Motor neuron (in vitro differentiated cells): ENCODE results near the gene ZNF564. TPM values are rescaled to one million over a fixed set of nuclear protein-coding genes. Genes with fewer than 3 reads are reported as not detected.

Experiments
- ATAC-seq, 8 experiments: fragments of 200-7000 bp; cut with Tn5 transposase; replicated peaks in 6 of 8; 2 replicates each; pipeline ENCODE4 v1.8.0; 2021; ENCODE audit warnings: mild to moderate bottlenecking in 8 of 8, moderate library complexity in 8 of 8
- H3K27ac ChIP-seq, 2 donors: fragments of 250-450 bp; sonication (Bioruptor Pico); 2 replicates each; pipeline ENCODE4 v1.9.0; 2021; ENCODE audit warnings: antibody characterized with exemption in 2 of 2, mild to moderate bottlenecking in 2 of 2, moderate library complexity in 1 of 2
- H3K4me1 ChIP-seq, 2 donors: fragments of 250-450 bp; sonication (Bioruptor Pico); replicated peaks in 1 of 2; 2 replicates each; pipeline ENCODE4 v1.6.1; 2021; ENCODE audit warnings: antibody characterized with exemption in 2 of 2, mild to moderate bottlenecking in 2 of 2, moderate library complexity in 1 of 2
- H3K4me3 ChIP-seq, 5 donors: fragments of 250-450 bp; sonication (Bioruptor Pico); 2 replicates each; pipeline ENCODE4 v1.9.0; 2021; ENCODE audit warnings: antibody characterized with exemption in 5 of 5, mild to moderate bottlenecking in 5 of 5, moderate library complexity in 4 of 5
- WGBS, 10 experiments: fragments of 450-650 bp; shearing (Covaris generic); methylation state at CpG; one replicate each; pipeline ENCODE4 v1.0.0; 2022; 5-methylcytosine and 5-hydroxymethylcytosine counted together
- in situ Hi-C, 9 experiments: fragments of 400-800 bp; cut with MboI; loops; one replicate each; pipeline ENCODE4 v1.15.0; 2021; ENCODE audit warnings: low sequenced_read_pairs in 9 of 9, low pct_unique_long_range_greater_than_20kb in 2 of 9; ENCODE audit not compliant: unreplicated experiment in 9 of 9
- total RNA-seq, 8 experiments: library from RNA; unstranded; fragments of 300-600 nt; gene quantifications; 2 replicates each; pipeline versions ENCODE4 v1.2.3 to v1.2.4, GENCODE V29; 2022

ZNF564 gene
- total RNA-seq, 8 experiments from 2014 or later: 4.0 to 20.6 (median 15.5) TPM

DNA sequence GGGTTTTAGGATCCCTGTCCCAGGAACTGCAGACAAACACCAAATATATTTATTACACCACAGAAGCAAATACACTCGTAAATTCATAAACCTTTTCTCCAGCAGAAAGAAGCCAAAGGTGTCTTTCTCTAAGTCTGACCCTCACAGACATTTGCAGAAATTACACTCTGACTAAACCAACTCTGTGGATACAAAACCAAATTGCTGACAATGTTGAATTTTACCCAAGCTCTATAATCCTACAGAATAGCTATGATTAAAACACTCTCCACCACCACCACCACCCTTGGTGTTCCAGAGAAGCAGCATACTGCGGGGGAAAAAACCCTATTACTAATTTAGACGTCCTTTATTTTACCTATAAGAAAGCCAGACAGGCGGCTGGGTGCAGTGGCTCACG, 5.2 kb downstream of the ZNF564 start:
- Histone ChIP-seq H3K27ac (no peak overlapping the region), H3K4me3 (no peak overlapping the region), H3K4me1 (peaks cover 7 to 11% of the 10 kb centered on the region in 2 donors)
- in situ Hi-C loops: no loop called here
- 69 to 100% (median 100%) methylated on average over 1 to 5 of the region's 5 CpGs; no CpG with 5 or more reads in 3 of the 10 experiments for WGBS, 10 experiments
- no peak for ATAC-seq

DNA sequence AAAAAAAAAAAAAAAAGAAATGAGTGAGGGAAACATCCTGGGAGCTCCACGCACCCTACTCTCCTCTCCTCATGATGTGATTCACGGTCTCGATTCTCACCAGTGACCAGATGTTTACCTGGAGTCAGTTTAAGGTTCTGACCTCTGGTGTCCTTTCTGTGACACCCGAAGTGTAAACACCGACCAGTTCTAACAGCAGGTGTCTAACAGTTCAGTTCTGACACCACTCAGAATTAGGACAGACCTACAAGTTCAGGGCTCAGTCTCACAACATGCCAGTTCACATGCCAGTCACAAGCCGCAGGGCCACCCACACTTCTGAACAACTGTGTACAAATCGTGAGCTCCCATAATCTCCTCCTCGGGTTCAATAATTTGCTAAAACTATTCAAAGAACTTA, 6.0 kb downstream of the ZNF564 start:
- H3K4me3 ChIP-seq: no peak overlapping the region
- in situ Hi-C loops: no loop called here
- no peak overlapping the region for H3K27ac ChIP-seq
- ATAC-seq: no peak
- peaks cover 7 to 11% of the 10 kb centered on the region in 2 donors for H3K4me1 ChIP-seq
- WGBS, 10 experiments: 93 to 100% (median 98%) methylated on average over 1 to 8 of the region's 8 CpGs; no CpG with 5 or more reads in 2 of the 10 experiments

DNA sequence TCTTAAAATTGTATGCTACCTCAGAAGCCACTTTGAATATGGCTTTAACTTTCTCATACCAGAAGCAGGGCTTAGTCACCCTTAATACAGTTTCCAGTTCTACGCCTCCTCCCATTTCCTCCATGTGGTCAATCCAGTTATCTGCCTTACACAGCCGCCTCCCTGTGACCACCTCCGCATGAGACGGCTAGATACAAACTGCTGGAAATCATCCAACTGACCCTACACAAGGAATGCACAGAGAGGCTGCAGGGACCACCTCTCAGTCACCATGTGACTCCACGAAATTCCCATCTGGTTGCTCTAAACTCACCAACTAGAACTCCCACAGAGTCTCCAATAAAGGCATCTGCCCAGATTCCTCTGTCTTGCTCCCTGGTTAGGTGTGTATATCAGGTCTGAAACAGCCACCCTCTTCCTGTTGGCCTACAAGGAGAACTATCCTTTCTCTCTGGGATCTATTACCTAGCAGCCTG, 6.8 kb downstream of the ZNF564 start:
- peak in 2 of 8 experiments; percentile 97 to 99 for ATAC-seq
- H3K4me3 ChIP-seq: no peak overlapping the region
- WGBS, 10 experiments: 30 to 96% (median 68%) methylated on average over 2 to 5 of the region's 5 CpGs; no CpG with 5 or more reads in 4 of the 10 experiments
- H3K4me1 ChIP-seq: peaks cover 0 to 2% of the 10 kb centered on the region in 2 donors
- in situ Hi-C loops: no loop called here
- no peak overlapping the region for H3K27ac ChIP-seq

GRCh38 chr19:12543855-12544254, 7.4 kb downstream of the ZNF564 start:
- H3K4me1 ChIP-seq: no peaks in the 10 kb centered on the region
- WGBS, 10 experiments: 86 to 100% (median 100%) methylated on average over 1 of the region's 1 CpG; no CpG with 5 or more reads in 5 of the 10 experiments
- ATAC-seq: peak in 2 of 8 experiments; percentile 46 to 56
- H3K4me3 ChIP-seq: no peak overlapping the region
- H3K27ac ChIP-seq: no peak overlapping the region
- in situ Hi-C loops: no loop called here

DNA sequence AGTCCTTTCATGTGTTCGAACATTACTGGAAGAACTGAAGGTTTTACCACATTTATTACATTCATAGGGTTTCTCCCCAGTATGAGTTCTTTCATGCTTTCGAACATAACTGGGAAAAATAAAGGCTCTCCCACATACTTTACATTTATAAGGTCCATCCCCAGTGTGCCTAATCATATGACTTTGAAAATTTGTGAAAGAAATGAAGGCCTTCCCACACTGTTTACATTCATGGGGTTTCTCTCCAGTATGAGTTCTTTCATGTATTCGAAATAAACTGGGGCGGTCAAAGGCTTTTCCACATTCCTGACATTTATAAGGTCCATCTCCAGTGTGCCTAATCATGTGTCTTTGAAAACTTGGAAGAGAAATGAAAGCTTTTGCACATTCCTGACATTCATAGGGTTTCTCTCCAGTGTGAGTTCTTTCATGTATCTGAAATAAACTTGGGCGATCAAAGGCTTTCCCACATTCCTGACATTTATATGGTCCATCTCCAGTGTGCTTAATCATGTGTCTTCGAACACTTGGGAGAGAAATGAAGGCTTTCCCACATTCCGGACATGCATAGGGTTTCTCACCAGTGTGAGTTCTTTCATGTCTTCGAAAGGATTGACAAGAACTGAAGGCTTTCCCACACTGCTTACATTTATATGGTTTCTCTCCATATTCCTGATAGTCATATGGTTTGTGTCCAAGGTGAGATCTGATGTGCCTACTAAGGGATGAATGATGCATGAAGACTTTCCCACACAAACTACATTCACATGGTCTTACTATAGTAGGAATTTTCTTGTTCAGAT, 24.0 kb downstream of the ZNF564 start:
- WGBS, 10 experiments: 93 to 100% (median 99%) methylated on average over 3 to 8 of the region's 8 CpGs
- Histone ChIP-seq H3K4me3 (no peak overlapping the region), H3K4me1 (no peaks in the 10 kb centered on the region), H3K27ac (no peak overlapping the region)
- in situ Hi-C loops: no loop called here
- ATAC-seq: no peak

DNA sequence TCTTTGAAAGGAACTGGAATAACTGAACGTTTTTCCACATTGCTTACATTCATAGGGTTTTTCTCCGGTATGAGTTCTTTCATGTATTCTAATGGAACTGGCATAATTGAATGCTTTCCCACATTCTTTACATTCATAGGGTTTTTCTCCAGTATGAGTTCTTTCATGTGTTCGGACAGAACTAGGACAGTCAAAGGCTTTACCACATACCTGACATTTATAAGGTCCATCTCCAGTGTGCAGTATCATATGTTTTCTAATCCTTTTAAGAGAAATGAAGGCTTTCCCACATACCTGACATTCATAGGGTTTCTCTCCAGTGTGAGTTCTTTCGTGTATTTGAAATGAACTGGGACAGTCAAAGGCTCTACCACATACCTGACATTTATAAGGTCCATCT, 24.7 kb downstream of the ZNF564 start:
- no peak for ATAC-seq
- no peak overlapping the region for H3K27ac ChIP-seq
- no peaks in the 10 kb centered on the region for H3K4me1 ChIP-seq
- no peak overlapping the region for H3K4me3 ChIP-seq
- WGBS, 10 experiments: 87 to 100% (median 94%) methylated on average over 2 to 4 of the region's 4 CpGs
- in situ Hi-C loops: no loop called here

DNA sequence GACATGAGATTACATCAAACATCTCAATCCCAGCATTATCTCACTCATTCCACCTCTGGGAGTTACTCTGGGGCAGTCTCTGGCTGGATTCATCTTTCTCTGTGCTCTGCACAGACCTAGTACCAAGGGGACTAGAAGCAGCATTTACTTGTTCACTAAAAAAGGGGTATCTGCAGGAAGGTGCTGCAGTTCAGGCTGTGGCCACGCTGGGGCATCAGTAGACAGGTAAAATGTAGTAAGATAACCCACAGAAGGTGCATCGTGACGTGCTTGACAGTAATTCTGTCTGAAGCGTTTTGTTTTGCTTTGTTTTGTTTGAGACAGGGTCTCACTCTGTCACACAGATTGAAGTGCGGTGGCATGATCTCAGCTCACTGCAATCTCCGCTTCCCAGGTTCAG, 29.3 kb downstream of the ZNF564 start:
- ATAC-seq: no peak

GRCh38 chr19:12513531-12514061, 37.7 kb downstream of the ZNF564 start:
- 80 to 100% methylated on average over 2 to 3 of the region's 35 CpGs; no CpG with 5 or more reads in 8 of the 10 experiments for WGBS, 10 experiments
- H3K27ac ChIP-seq: no peak overlapping the region
- ATAC-seq: peak in 1 of 8 experiments; percentile 35
- H3K4me1 ChIP-seq: no peaks in the 10 kb centered on the region
- no peak overlapping the region for H3K4me3 ChIP-seq
- in situ Hi-C loops: no loop called here

More for the DNA sequence above, 29.3 kb downstream of the ZNF564 start:
- no peak overlapping the region for H3K4me3 ChIP-seq
- no peaks in the 10 kb centered on the region for H3K4me1 ChIP-seq
- WGBS, 10 experiments: 40 to 95% (median 89%) methylated on average over 1 to 5 of the region's 6 CpGs; no CpG with 5 or more reads in 3 of the 10 experiments
- in situ Hi-C loops: no loop called here
- no peak overlapping the region for H3K27ac ChIP-seq

GRCh38 chr19:12497032-12497431, 54.2 kb downstream of the ZNF564 start:
- ATAC-seq: peak in 1 of 8 experiments; percentile 14
- in situ Hi-C loops: no loop called here
- 50 to 100% (median 93%) methylated on average over 1 to 4 of the region's 4 CpGs; no CpG with 5 or more reads in 3 of the 10 experiments for WGBS, 10 experiments
- H3K4me1 ChIP-seq: peaks cover 3 to 4% of the 10 kb centered on the region in 2 donors
- no peak overlapping the region for H3K4me3 ChIP-seq
- H3K27ac ChIP-seq: no peak overlapping the region

GRCh38 chr19:12496480-12496879, 54.8 kb downstream of the ZNF564 start:
- Histone ChIP-seq H3K27ac (no peak overlapping the region), H3K4me1 (peaks cover 3 to 4% of the 10 kb centered on the region in 2 donors), H3K4me3 (no peak overlapping the region)
- in situ Hi-C loops: no loop called here
- ATAC-seq: no peak
- 68 to 92% (median 82%) methylated on average over 1 to 6 of the region's 6 CpGs; no CpG with 5 or more reads in 6 of the 10 experiments for WGBS, 10 experiments

GRCh38 chr19:12495002-12495802, 56.1 kb downstream of the ZNF564 start:
- ATAC-seq: peak; percentile 96 to 99 (median 98)
- WGBS, 10 experiments: 2 to 86% (median 8%) methylated on average over 1 to 17 of the region's 51 CpGs; no CpG with 5 or more reads in 3 of the 10 experiments
- Histone ChIP-seq H3K4me1 (peaks cover 0 to 3% of the 10 kb centered on the region in 2 donors), H3K4me3 (peak overlapping the region; percentile 39 to 54 (median 51)), H3K27ac (peak overlapping the region; percentile 90 to 94)
- in situ Hi-C loops: no loop called here

DNA sequence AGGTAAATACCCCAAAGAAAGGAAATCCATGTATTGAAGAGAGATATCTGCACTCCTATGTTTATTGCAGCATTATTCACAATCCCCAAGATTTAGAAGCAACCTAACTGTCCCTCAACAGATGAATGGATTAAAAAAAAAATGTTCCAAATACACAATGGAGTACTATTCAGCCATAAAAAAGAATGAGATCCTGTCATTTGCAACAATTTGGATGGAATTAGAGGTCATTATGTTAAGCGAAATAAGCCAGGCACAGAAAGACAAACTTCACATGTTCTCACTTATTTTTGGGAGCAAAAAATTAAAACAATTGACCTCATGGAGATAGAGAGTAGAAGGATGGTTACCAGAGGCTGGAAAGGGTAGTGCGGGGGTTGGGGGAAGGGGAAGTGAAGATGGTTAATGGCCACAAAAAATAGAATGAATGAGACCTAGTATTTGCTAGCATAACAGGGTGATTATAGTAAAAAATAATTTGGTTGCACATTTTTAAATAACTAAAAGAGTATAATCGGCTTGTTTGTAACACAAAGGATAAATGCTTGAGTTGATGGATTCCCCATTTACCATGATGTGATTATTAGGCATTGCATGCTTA, 56.9 kb downstream of the ZNF564 start:
- Histone ChIP-seq H3K4me1 (peaks cover 0 to 3% of the 10 kb centered on the region in 2 donors), H3K4me3 (no peak overlapping the region), H3K27ac (no peak overlapping the region)
- in situ Hi-C loops: no loop called here
- 82 to 100% (median 98%) methylated on average over 1 to 3 of the region's 3 CpGs for WGBS, 10 experiments
- ATAC-seq: no peak
